HG02852 (cell line): Measurements from ENCODE around the gene FMN2.

Experiments used
- ATAC-seq: cut with Tn5 transposase; IDR thresholded peaks from one replicate; pipeline ENCODE4 v1.9.1; 2021; ENCODE audit warnings: mild to moderate bottlenecking, moderate library complexity; ENCODE audit not compliant: unreplicated experiment

The FMN2 gene

GRCh38 chr1:240349695-240350094 is 258.0 kb downstream of the FMN2 start:
- ATAC-seq = no peak

GRCh38 chr1:240350910-240351331 is 259.2 kb downstream of the FMN2 start:
- ATAC-seq = no peak

- ATAC-seq = no peak
These were observed 260.0 kb downstream of the FMN2 start for GRCh38 chr1:240351690-240352089.

GRCh38 chr1:240352769-240353168 is 261.1 kb downstream of the FMN2 start:
- ATAC-seq = no peak

- no peak for ATAC-seq
These were observed 264.9 kb downstream of the FMN2 start for GRCh38 chr1:240356568-240356967.

- ATAC-seq = no peak
These were observed 270.4 kb downstream of the FMN2 start for GRCh38 chr1:240362046-240362445.

- no peak for ATAC-seq
These were observed 271.1 kb downstream of the FMN2 start for GRCh38 chr1:240362826-240363225.

- no peak for ATAC-seq
These were observed 271.6 kb downstream of the FMN2 start for GRCh38 chr1:240363315-240363714.

GRCh38 chr1:240363914-240364313 is 272.2 kb downstream of the FMN2 start:
- ATAC-seq = no peak

- no peak for ATAC-seq
These were observed 275.0 kb downstream of the FMN2 start for GRCh38 chr1:240366636-240367035.

- ATAC-seq = no peak
These were observed 293.9 kb downstream of the FMN2 start for GRCh38 chr1:240385551-240385950.

GRCh38 chr1:240385985-240386978 is 294.6 kb downstream of the FMN2 start:
- ATAC-seq = no peak

GRCh38 chr1:240387051-240387450 is 295.4 kb downstream of the FMN2 start:
- ATAC-seq = no peak

- ATAC-seq = no peak
These were observed 300.1 kb downstream of the FMN2 start for GRCh38 chr1:240391660-240392260.

- no peak for ATAC-seq
These were observed 302.7 kb downstream of the FMN2 start for GRCh38 chr1:240394353-240394752.

GRCh38 chr1:240395336-240395735 is 303.7 kb downstream of the FMN2 start:
- ATAC-seq = no peak

GRCh38 chr1:240399381-240399780 is 307.7 kb downstream of the FMN2 start:
- no peak for ATAC-seq

GRCh38 chr1:240401731-240402130 is 310.0 kb downstream of the FMN2 start:
- no peak for ATAC-seq

GRCh38 chr1:240402326-240402725 is 310.6 kb downstream of the FMN2 start:
- ATAC-seq = no peak

- no peak for ATAC-seq
These were observed 312.6 kb downstream of the FMN2 start for GRCh38 chr1:240404286-240404685.

- ATAC-seq = no peak
These were observed 314.1 kb downstream of the FMN2 start for GRCh38 chr1:240405751-240406150.

- ATAC-seq = no peak
These were observed 315.7 kb downstream of the FMN2 start for GRCh38 chr1:240407407-240407806.
